Kidney glomerular epithelial cell (primary cell): ENCODE results near the gene DIP2C.

Experiments
- DNase-seq: peaks from one replicate; lab custom pipeline; 2025; lab: John Stamatoyannopoulos, UW

DIP2C gene

GRCh38 chr10:228366-228765 is 461.1 kb downstream of the DIP2C start:
- DNase-seq: no peak

GRCh38 chr10:227014-227413 is 462.5 kb downstream of the DIP2C start:
- DNase-seq: no peak

DNA sequence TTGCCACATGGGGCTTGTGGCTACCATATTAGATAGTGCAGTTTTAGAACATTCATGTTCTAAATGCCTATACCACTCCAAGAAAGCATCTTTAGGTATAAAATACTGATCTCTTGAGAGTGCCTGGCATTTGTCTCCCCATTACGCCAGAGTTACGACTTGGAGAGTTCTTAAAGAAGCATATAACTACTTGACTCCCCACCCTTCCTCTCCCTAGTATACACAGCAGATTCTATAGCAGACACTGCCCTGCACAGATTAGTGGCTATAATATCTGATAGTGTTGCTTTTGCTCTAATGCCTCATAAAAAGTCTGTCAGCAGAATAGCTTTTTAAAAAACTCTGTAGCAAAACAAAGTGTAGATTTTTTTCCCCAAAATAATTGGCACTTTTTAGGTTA is 463.4 kb downstream of the DIP2C start:
- DNase-seq: no peak

- DNase-seq: no peak
These were observed 464.9 kb downstream of the DIP2C start for GRCh38 chr10:224571-224970.
